ENCODE results near the gene TM4SF5. TPM values are rescaled to one million over a fixed set of nuclear protein-coding genes. Genes with fewer than 3 reads are reported as not detected.

The TM4SF5 gene
- total and polyA plus RNA-seq, 4 donors: 18.4 TPM; not detected in 3

- intact Hi-C loops (cut with DNase I): loop anchor here in 1 of 2 donors (5.0 kb wide), 1 partner anchor 79 kb away; no protein-coding TSS in a partner anchor
- WGBS, 2 donors: 2 to 9% methylated on average over 6 of the region's 6 CpGs
These were observed 36.7 kb downstream of the TM4SF5 start for GRCh38 chr17:4808378-4808767.

GRCh38 chr17:4810696-4811290 is 39.1 kb downstream of the TM4SF5 start:
- Histone ChIP-seq H3K36me3 (ENCODE audit: control insufficient read depth in 1 of 2, insufficient read depth in 2 of 2, low read length in 1 of 2) (no peaks in the 10 kb centered on the region), H3K9me3 (ENCODE audit: control insufficient read depth, low read length) (no peaks in the 10 kb centered on the region), H3K4me1 (ENCODE audit: control insufficient read depth in 1 of 2, insufficient read depth in 2 of 2, low read length in 2 of 2) (no peaks in the 10 kb centered on the region), H3K27me3 (ENCODE audit: control insufficient read depth in 1 of 2, insufficient read depth in 2 of 2, low read length in 1 of 2) (no peaks in the 10 kb centered on the region), H3K4me3 (ENCODE audit: low read length in 2 of 2) (no peak overlapping the region), H3K27ac (ENCODE audit: low read depth in 1 of 2, low read length in 2 of 2) (no peak overlapping the region)
- no peak for DNase-seq
- 88% methylated on average over 13 of the region's 13 CpGs for WGBS, 2 donors
- no peak for ATAC-seq (ENCODE audit: low FRiP score)
- intact Hi-C loops (cut with DNase I): no loop called here

More at GRCh38 chr17:4808378-4808767, 36.7 kb downstream of the TM4SF5 start:
- Histone ChIP-seq H3K9me3 (ENCODE audit: control insufficient read depth, low read length) (no peaks in the 10 kb centered on the region), H3K4me3 (ENCODE audit: low read length in 2 of 2) (no peak overlapping the region), H3K4me1 (ENCODE audit: control insufficient read depth in 1 of 2, insufficient read depth in 2 of 2, low read length in 2 of 2) (no peaks in the 10 kb centered on the region), H3K27me3 (ENCODE audit: control insufficient read depth in 1 of 2, insufficient read depth in 2 of 2, low read length in 1 of 2) (no peaks in the 10 kb centered on the region), H3K27ac (ENCODE audit: low read depth in 1 of 2, low read length in 2 of 2) (no peak overlapping the region), H3K36me3 (ENCODE audit: control insufficient read depth in 1 of 2, insufficient read depth in 2 of 2, low read length in 1 of 2) (no peaks in the 10 kb centered on the region)
- peak; percentile 63 to 86 for DNase-seq
- peak; percentile 5 for ATAC-seq (ENCODE audit: low FRiP score)

GRCh38 chr17:4811471-4811870 is 39.8 kb downstream of the TM4SF5 start:
- H3K4me1 ChIP-seq (ENCODE audit: control insufficient read depth in 1 of 2, insufficient read depth in 2 of 2, low read length in 2 of 2): no peaks in the 10 kb centered on the region
- no peaks in the 10 kb centered on the region for H3K27me3 ChIP-seq (ENCODE audit: control insufficient read depth in 1 of 2, insufficient read depth in 2 of 2, low read length in 1 of 2)
- no peaks in the 10 kb centered on the region for H3K36me3 ChIP-seq (ENCODE audit: control insufficient read depth in 1 of 2, insufficient read depth in 2 of 2, low read length in 1 of 2)
- H3K9me3 ChIP-seq (ENCODE audit: control insufficient read depth, low read length): no peaks in the 10 kb centered on the region
- intact Hi-C loops (cut with DNase I): no loop called here
- WGBS, 2 donors: 93 to 95% methylated on average over 12 of the region's 12 CpGs
- DNase-seq (no peak), ATAC-seq (ENCODE audit: low FRiP score) (no peak)
- H3K27ac ChIP-seq (ENCODE audit: low read depth in 1 of 2, low read length in 2 of 2): no peak overlapping the region
- H3K4me3 ChIP-seq (ENCODE audit: low read length in 2 of 2): no peak overlapping the region

GRCh38 chr17:4812690-4813089 is 41.0 kb downstream of the TM4SF5 start:
- ATAC-seq (ENCODE audit: low FRiP score): no peak
- WGBS, 2 donors: 72 to 81% methylated on average over 7 of the region's 7 CpGs
- H3K4me3 ChIP-seq (ENCODE audit: low read length in 2 of 2): no peak overlapping the region
- H3K27ac ChIP-seq (ENCODE audit: low read depth in 1 of 2, low read length in 2 of 2): no peak overlapping the region
- H3K27me3 ChIP-seq (ENCODE audit: control insufficient read depth in 1 of 2, insufficient read depth in 2 of 2, low read length in 1 of 2): no peaks in the 10 kb centered on the region
- H3K9me3 ChIP-seq (ENCODE audit: control insufficient read depth, low read length): no peaks in the 10 kb centered on the region
- no peak for DNase-seq
- intact Hi-C loops (cut with DNase I): no loop called here
- H3K4me1 ChIP-seq (ENCODE audit: control insufficient read depth in 1 of 2, insufficient read depth in 2 of 2, low read length in 2 of 2): no peaks in the 10 kb centered on the region
- H3K36me3 ChIP-seq (ENCODE audit: control insufficient read depth in 1 of 2, insufficient read depth in 2 of 2, low read length in 1 of 2): no peaks in the 10 kb centered on the region

GRCh38 chr17:4815043-4815675 is 43.5 kb downstream of the TM4SF5 start:
- Histone ChIP-seq H3K27ac (ENCODE audit: low read depth in 1 of 2, low read length in 2 of 2) (no peak overlapping the region), H3K27me3 (ENCODE audit: control insufficient read depth in 1 of 2, insufficient read depth in 2 of 2, low read length in 1 of 2) (no peaks in the 10 kb centered on the region), H3K4me3 (ENCODE audit: low read length in 2 of 2) (no peak overlapping the region), H3K9me3 (ENCODE audit: control insufficient read depth, low read length) (no peaks in the 10 kb centered on the region), H3K4me1 (ENCODE audit: control insufficient read depth in 1 of 2, insufficient read depth in 2 of 2, low read length in 2 of 2) (no peaks in the 10 kb centered on the region), H3K36me3 (ENCODE audit: control insufficient read depth in 1 of 2, insufficient read depth in 2 of 2, low read length in 1 of 2) (no peaks in the 10 kb centered on the region)
- intact Hi-C loops (cut with DNase I): no loop called here
- no peak for DNase-seq
- WGBS, 2 donors: 78 to 83% methylated on average over 7 of the region's 7 CpGs
- no peak for ATAC-seq (ENCODE audit: low FRiP score)

GRCh38 chr17:4816826-4817225 is 45.1 kb downstream of the TM4SF5 start:
- intact Hi-C loops (cut with DNase I): no loop called here
- no peaks in the 10 kb centered on the region for H3K36me3 ChIP-seq (ENCODE audit: control insufficient read depth in 1 of 2, insufficient read depth in 2 of 2, low read length in 1 of 2)
- H3K27me3 ChIP-seq (ENCODE audit: control insufficient read depth in 1 of 2, insufficient read depth in 2 of 2, low read length in 1 of 2): no peaks in the 10 kb centered on the region
- H3K27ac ChIP-seq (ENCODE audit: low read depth in 1 of 2, low read length in 2 of 2): no peak overlapping the region
- no peak overlapping the region for H3K4me3 ChIP-seq (ENCODE audit: low read length in 2 of 2)
- WGBS, 2 donors: 91 to 93% methylated on average over 13 of the region's 13 CpGs
- ATAC-seq (ENCODE audit: low FRiP score) (no peak), DNase-seq (no peak)
- H3K4me1 ChIP-seq (ENCODE audit: control insufficient read depth in 1 of 2, insufficient read depth in 2 of 2, low read length in 2 of 2): no peaks in the 10 kb centered on the region
- H3K9me3 ChIP-seq (ENCODE audit: control insufficient read depth, low read length): no peaks in the 10 kb centered on the region

GRCh38 chr17:4818276-4818675 is 46.6 kb downstream of the TM4SF5 start:
- 71 to 78% methylated on average over 12 of the region's 12 CpGs for WGBS, 2 donors
- intact Hi-C loops (cut with DNase I): no loop called here

GRCh38 chr17:4822835-4823234 is 51.1 kb downstream of the TM4SF5 start:
- Histone ChIP-seq H3K4me1 (ENCODE audit: control insufficient read depth in 1 of 2, insufficient read depth in 2 of 2, low read length in 2 of 2) (no peaks in the 10 kb centered on the region), H3K4me3 (ENCODE audit: low read length in 2 of 2) (no peak overlapping the region), H3K27me3 (ENCODE audit: control insufficient read depth in 1 of 2, insufficient read depth in 2 of 2, low read length in 1 of 2) (no peaks in the 10 kb centered on the region), H3K9me3 (ENCODE audit: control insufficient read depth, low read length) (no peaks in the 10 kb centered on the region), H3K36me3 (ENCODE audit: control insufficient read depth in 1 of 2, insufficient read depth in 2 of 2, low read length in 1 of 2) (peaks cover 0 to 3% of the 10 kb centered on the region in 2 donors), H3K27ac (ENCODE audit: low read depth in 1 of 2, low read length in 2 of 2) (no peak overlapping the region)
- intact Hi-C loops (cut with DNase I): no loop called here
- no peak for DNase-seq
- 56 to 69% methylated on average over 3 of the region's 3 CpGs for WGBS, 2 donors
- no peak for ATAC-seq (ENCODE audit: low FRiP score)

More at GRCh38 chr17:4818276-4818675, 46.6 kb downstream of the TM4SF5 start:
- peaks cover 0 to 3% of the 10 kb centered on the region in 2 donors for H3K36me3 ChIP-seq (ENCODE audit: control insufficient read depth in 1 of 2, insufficient read depth in 2 of 2, low read length in 1 of 2)
- no peak overlapping the region for H3K27ac ChIP-seq (ENCODE audit: low read depth in 1 of 2, low read length in 2 of 2)
- no peak overlapping the region for H3K4me3 ChIP-seq (ENCODE audit: low read length in 2 of 2)
- ATAC-seq (ENCODE audit: low FRiP score) (no peak), DNase-seq (no peak)
- no peaks in the 10 kb centered on the region for H3K27me3 ChIP-seq (ENCODE audit: control insufficient read depth in 1 of 2, insufficient read depth in 2 of 2, low read length in 1 of 2)
- H3K4me1 ChIP-seq (ENCODE audit: control insufficient read depth in 1 of 2, insufficient read depth in 2 of 2, low read length in 2 of 2): no peaks in the 10 kb centered on the region
- H3K9me3 ChIP-seq (ENCODE audit: control insufficient read depth, low read length): no peaks in the 10 kb centered on the region
